ENCODE measurements around the gene SPAG8.

SPAG8 gene, protein sequence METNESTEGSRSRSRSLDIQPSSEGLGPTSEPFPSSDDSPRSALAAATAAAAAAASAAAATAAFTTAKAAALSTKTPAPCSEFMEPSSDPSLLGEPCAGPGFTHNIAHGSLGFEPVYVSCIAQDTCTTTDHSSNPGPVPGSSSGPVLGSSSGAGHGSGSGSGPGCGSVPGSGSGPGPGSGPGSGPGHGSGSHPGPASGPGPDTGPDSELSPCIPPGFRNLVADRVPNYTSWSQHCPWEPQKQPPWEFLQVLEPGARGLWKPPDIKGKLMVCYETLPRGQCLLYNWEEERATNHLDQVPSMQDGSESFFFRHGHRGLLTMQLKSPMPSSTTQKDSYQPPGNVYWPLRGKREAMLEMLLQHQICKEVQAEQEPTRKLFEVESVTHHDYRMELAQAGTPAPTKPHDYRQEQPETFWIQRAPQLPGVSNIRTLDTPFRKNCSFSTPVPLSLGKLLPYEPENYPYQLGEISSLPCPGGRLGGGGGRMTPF

DNA sequence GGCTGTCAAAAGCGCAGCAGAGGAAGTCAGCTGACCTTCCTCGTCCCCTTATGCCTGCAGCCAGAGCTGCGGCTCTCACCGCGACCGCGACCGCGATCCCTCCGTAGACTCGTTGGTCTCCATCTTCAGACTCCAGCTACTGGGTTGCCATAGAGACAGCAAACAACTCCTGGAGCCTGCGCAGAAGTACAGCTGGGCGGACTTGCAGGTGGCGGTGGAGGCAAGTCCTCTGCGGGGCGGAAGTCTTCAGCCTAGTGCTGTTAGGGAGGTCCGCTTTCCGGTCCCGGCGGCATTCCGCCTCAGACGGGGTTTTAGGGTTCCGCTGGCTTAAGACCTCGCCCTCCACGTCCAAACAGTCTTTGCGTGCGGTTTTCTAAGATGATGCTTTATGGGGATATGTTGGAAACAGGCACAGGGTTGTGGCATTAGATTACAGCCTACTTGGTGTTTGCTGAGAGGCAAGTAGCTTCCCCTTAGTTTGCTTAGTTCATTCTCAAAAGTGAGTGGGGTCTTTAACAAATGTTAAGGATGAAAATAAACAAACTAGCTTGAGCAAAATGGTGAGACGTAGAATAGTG lies at the start of gene SPAG8:
SPAG8 (minus strand) TSS at position 238 of the 578 bp plus-strand sequence; CDS start at position 123, 115 bp downstream.
- no peaks in the 10 kb centered on the region for H3K27me3 ChIP-seq (ENCODE audit: control insufficient read depth in 1 of 2, insufficient read depth in 2 of 2, low read length in 2 of 2)
- H3K4me3 ChIP-seq (ENCODE audit: low read depth in 1 of 2, low read length in 2 of 2) = peak within 1 kb of the TSS; percentile 70 to 78
- H3K9me3 ChIP-seq (ENCODE audit: control insufficient read depth in 1 of 2, low read length in 2 of 2) = no peaks in the 10 kb centered on the region
- peak within 1 kb of the TSS; percentile 43 to 64 for H3K9ac ChIP-seq (ENCODE audit: low read depth in 1 of 2, low read length in 2 of 2)
- peaks cover 0 to 28% of the 10 kb centered on the region in 2 donors for H3K36me3 ChIP-seq (ENCODE audit: control insufficient read depth in 1 of 2, insufficient read depth in 2 of 2, low read length in 2 of 2)
- peak within 1 kb of the TSS; percentile 51 for H3K27ac ChIP-seq (ENCODE audit: low read depth, low read length)
- H3K4me1 ChIP-seq (ENCODE audit: control insufficient read depth in 1 of 2, insufficient read depth in 2 of 2, low read length in 2 of 2) = peaks cover 29% of the 10 kb centered on the region in 2 donors

GRCh38 chr9:35861161-35861897 lies 49.3 kb upstream of the SPAG8 start:
- H3K9ac ChIP-seq (ENCODE audit: low read depth in 1 of 2, low read length in 2 of 2) = no peak overlapping the region
- no peak overlapping the region for H3K4me3 ChIP-seq (ENCODE audit: low read depth in 1 of 2, low read length in 2 of 2)
- H3K4me1 ChIP-seq (ENCODE audit: control insufficient read depth in 1 of 2, insufficient read depth in 2 of 2, low read length in 2 of 2) = no peaks in the 10 kb centered on the region
- no peaks in the 10 kb centered on the region for H3K9me3 ChIP-seq (ENCODE audit: control insufficient read depth in 1 of 2, low read length in 2 of 2)
- H3K27me3 ChIP-seq (ENCODE audit: control insufficient read depth in 1 of 2, insufficient read depth in 2 of 2, low read length in 2 of 2) = peaks cover 32 to 34% of the 10 kb centered on the region in 2 donors
- H3K36me3 ChIP-seq (ENCODE audit: control insufficient read depth in 1 of 2, insufficient read depth in 2 of 2, low read length in 2 of 2) = no peaks in the 10 kb centered on the region
- no peak overlapping the region for H3K27ac ChIP-seq (ENCODE audit: low read depth, low read length)

DNA sequence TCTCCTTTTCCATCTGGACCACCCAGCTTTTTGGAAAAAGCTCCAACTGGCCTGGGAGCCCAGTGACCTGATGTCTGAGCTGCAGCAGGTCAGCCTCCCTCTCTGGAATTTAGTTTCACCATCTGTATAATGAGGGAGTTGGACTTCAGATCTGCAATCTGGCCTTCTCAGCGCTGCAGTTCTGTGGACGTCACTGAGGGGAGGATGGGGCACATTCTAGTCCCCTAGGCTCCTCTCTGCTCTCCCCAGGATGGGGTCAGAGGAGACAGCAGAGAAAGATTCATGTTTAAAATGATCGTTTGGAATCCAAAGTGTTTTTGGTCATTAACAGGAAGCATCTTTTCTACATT lies 47.9 kb upstream of the SPAG8 start:
- Histone ChIP-seq H3K4me3 (ENCODE audit: low read depth in 1 of 2, low read length in 2 of 2) (no peak overlapping the region), H3K9me3 (ENCODE audit: control insufficient read depth in 1 of 2, low read length in 2 of 2) (no peaks in the 10 kb centered on the region), H3K9ac (ENCODE audit: low read depth in 1 of 2, low read length in 2 of 2) (no peak overlapping the region), H3K36me3 (ENCODE audit: control insufficient read depth in 1 of 2, insufficient read depth in 2 of 2, low read length in 2 of 2) (no peaks in the 10 kb centered on the region), H3K27me3 (ENCODE audit: control insufficient read depth in 1 of 2, insufficient read depth in 2 of 2, low read length in 2 of 2) (peaks cover 32 to 34% of the 10 kb centered on the region in 2 donors), H3K27ac (ENCODE audit: low read depth, low read length) (no peak overlapping the region), H3K4me1 (ENCODE audit: control insufficient read depth in 1 of 2, insufficient read depth in 2 of 2, low read length in 2 of 2) (no peaks in the 10 kb centered on the region)

DNA sequence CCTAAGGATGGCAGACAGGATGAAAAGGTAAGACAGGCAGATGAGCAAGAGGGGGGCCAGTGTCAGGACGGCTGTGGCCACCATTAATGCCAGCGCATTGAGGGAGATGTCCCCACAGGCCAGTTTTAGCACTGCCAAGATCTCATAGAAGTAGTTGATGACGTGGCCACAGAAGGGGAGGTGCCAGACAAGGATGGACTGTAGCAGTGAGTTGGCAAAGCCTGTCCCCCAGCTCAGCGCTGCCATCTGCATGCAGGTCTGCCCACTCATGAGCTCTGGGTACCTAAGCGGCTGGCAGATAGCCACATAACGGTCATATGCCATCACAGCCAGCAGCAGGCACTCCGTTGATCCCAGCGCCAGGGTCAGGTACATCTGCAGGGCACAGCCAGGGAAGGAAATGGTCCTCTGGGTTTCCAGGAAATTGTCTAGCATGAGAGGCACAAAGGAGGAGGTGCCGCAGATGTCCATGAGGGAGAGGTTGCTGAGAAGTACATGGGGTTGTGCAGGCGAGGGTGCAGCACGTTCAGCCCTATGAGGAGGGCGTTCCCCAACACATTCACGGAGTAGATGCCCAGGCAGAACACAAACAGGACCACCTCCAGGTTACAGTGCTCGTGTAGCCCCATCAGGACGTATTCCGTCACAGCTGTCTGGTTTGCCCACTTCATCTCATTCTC lies 47.4 kb upstream of the SPAG8 start:
- H3K9ac ChIP-seq (ENCODE audit: low read depth in 1 of 2, low read length in 2 of 2) = no peak overlapping the region
- H3K4me3 ChIP-seq (ENCODE audit: low read depth in 1 of 2, low read length in 2 of 2) = no peak overlapping the region
- peaks cover 32 to 34% of the 10 kb centered on the region in 2 donors for H3K27me3 ChIP-seq (ENCODE audit: control insufficient read depth in 1 of 2, insufficient read depth in 2 of 2, low read length in 2 of 2)
- H3K36me3 ChIP-seq (ENCODE audit: control insufficient read depth in 1 of 2, insufficient read depth in 2 of 2, low read length in 2 of 2) = no peaks in the 10 kb centered on the region
- no peak overlapping the region for H3K27ac ChIP-seq (ENCODE audit: low read depth, low read length)
- H3K9me3 ChIP-seq (ENCODE audit: control insufficient read depth in 1 of 2, low read length in 2 of 2) = no peaks in the 10 kb centered on the region
- no peaks in the 10 kb centered on the region for H3K4me1 ChIP-seq (ENCODE audit: control insufficient read depth in 1 of 2, insufficient read depth in 2 of 2, low read length in 2 of 2)

DNA sequence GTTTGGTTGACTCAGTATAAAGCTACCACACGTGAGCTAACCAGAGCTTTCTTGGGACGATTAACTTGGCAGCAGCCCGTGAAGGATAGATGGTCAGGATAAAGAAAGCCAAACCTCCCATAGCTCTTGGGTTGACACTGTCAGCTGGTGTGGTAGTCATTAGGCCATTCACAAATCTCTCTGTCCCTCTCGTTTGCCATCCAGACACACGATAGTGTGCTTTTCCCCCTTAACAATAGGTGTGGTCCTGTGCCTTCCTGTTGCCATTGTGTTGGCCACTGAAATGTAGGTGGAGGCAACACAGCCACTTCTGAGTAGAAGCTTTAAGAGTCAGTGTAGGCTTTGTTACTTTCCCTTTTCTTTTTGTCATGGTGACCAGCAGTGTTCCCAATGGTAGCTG lies 46.4 kb upstream of the SPAG8 start:
- H3K36me3 ChIP-seq (ENCODE audit: control insufficient read depth in 1 of 2, insufficient read depth in 2 of 2, low read length in 2 of 2) = no peaks in the 10 kb centered on the region
- no peak overlapping the region for H3K9ac ChIP-seq (ENCODE audit: low read depth in 1 of 2, low read length in 2 of 2)
- no peaks in the 10 kb centered on the region for H3K9me3 ChIP-seq (ENCODE audit: control insufficient read depth in 1 of 2, low read length in 2 of 2)
- H3K4me3 ChIP-seq (ENCODE audit: low read depth in 1 of 2, low read length in 2 of 2) = no peak overlapping the region
- no peak overlapping the region for H3K27ac ChIP-seq (ENCODE audit: low read depth, low read length)
- H3K27me3 ChIP-seq (ENCODE audit: control insufficient read depth in 1 of 2, insufficient read depth in 2 of 2, low read length in 2 of 2) = peaks cover 29 to 32% of the 10 kb centered on the region in 2 donors
- H3K4me1 ChIP-seq (ENCODE audit: control insufficient read depth in 1 of 2, insufficient read depth in 2 of 2, low read length in 2 of 2) = no peaks in the 10 kb centered on the region

DNA sequence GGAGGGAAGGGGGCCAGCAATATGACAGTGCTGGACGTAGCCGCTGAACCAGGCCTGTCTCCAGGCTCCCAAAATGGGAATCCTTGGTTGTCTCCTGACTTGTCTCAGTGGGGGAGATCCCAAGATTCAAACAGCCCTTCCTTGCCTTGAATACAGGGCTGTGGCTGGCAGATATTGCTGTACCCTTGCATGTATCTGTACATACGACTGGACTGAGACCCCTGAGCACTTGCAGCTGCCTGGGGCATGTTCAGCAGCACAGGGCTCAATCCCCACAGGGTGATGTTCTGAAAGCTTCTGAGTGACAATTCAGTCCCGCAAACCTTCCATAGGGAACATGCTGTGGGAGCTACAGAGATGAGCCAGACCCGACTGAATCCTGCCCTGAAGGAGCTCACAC lies 44.8 kb upstream of the SPAG8 start:
- Histone ChIP-seq H3K4me1 (ENCODE audit: control insufficient read depth in 1 of 2, insufficient read depth in 2 of 2, low read length in 2 of 2) (no peaks in the 10 kb centered on the region), H3K9ac (ENCODE audit: low read depth in 1 of 2, low read length in 2 of 2) (no peak overlapping the region), H3K4me3 (ENCODE audit: low read depth in 1 of 2, low read length in 2 of 2) (no peak overlapping the region), H3K36me3 (ENCODE audit: control insufficient read depth in 1 of 2, insufficient read depth in 2 of 2, low read length in 2 of 2) (no peaks in the 10 kb centered on the region), H3K27ac (ENCODE audit: low read depth, low read length) (no peak overlapping the region), H3K9me3 (ENCODE audit: control insufficient read depth in 1 of 2, low read length in 2 of 2) (no peaks in the 10 kb centered on the region), H3K27me3 (ENCODE audit: control insufficient read depth in 1 of 2, insufficient read depth in 2 of 2, low read length in 2 of 2) (peaks cover 23 to 25% of the 10 kb centered on the region in 2 donors)

DNA sequence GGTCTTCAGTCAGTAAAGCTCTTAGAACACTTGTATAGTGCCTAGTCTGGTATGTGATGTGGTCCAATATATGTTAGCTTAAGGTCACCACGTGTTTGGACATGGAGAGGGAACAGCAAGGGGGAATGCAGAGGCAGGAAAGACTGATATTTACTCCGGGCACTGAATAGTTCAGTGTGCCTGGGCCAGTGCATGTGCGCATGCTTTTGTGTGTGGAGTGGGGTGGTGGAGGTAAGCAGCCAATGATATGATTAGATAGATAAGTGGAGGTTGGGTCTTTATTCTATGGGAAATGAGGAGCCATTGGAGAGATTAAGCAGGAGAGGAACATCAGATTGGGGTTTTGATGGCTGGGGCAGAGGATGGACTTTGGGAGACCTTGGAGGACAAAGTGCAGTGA lies 44.1 kb upstream of the SPAG8 start:
- Histone ChIP-seq H3K9me3 (ENCODE audit: control insufficient read depth in 1 of 2, low read length in 2 of 2) (no peaks in the 10 kb centered on the region), H3K9ac (ENCODE audit: low read depth in 1 of 2, low read length in 2 of 2) (no peak overlapping the region), H3K4me3 (ENCODE audit: low read depth in 1 of 2, low read length in 2 of 2) (no peak overlapping the region), H3K4me1 (ENCODE audit: control insufficient read depth in 1 of 2, insufficient read depth in 2 of 2, low read length in 2 of 2) (no peaks in the 10 kb centered on the region), H3K27me3 (ENCODE audit: control insufficient read depth in 1 of 2, insufficient read depth in 2 of 2, low read length in 2 of 2) (peaks cover 16 to 19% of the 10 kb centered on the region in 2 donors), H3K27ac (ENCODE audit: low read depth, low read length) (no peak overlapping the region), H3K36me3 (ENCODE audit: control insufficient read depth in 1 of 2, insufficient read depth in 2 of 2, low read length in 2 of 2) (no peaks in the 10 kb centered on the region)

- Histone ChIP-seq H3K4me1 (ENCODE audit: control insufficient read depth in 1 of 2, insufficient read depth in 2 of 2, low read length in 2 of 2) (no peaks in the 10 kb centered on the region), H3K9ac (ENCODE audit: low read depth in 1 of 2, low read length in 2 of 2) (no peak overlapping the region), H3K27me3 (ENCODE audit: control insufficient read depth in 1 of 2, insufficient read depth in 2 of 2, low read length in 2 of 2) (peaks cover 0 to 1% of the 10 kb centered on the region in 2 donors), H3K36me3 (ENCODE audit: control insufficient read depth in 1 of 2, insufficient read depth in 2 of 2, low read length in 2 of 2) (no peaks in the 10 kb centered on the region), H3K27ac (ENCODE audit: low read depth, low read length) (no peak overlapping the region), H3K4me3 (ENCODE audit: low read depth in 1 of 2, low read length in 2 of 2) (no peak overlapping the region), H3K9me3 (ENCODE audit: control insufficient read depth in 1 of 2, low read length in 2 of 2) (no peaks in the 10 kb centered on the region)
Measured at GRCh38 chr9:35854091-35854762, 42.2 kb upstream of the SPAG8 start.

DNA sequence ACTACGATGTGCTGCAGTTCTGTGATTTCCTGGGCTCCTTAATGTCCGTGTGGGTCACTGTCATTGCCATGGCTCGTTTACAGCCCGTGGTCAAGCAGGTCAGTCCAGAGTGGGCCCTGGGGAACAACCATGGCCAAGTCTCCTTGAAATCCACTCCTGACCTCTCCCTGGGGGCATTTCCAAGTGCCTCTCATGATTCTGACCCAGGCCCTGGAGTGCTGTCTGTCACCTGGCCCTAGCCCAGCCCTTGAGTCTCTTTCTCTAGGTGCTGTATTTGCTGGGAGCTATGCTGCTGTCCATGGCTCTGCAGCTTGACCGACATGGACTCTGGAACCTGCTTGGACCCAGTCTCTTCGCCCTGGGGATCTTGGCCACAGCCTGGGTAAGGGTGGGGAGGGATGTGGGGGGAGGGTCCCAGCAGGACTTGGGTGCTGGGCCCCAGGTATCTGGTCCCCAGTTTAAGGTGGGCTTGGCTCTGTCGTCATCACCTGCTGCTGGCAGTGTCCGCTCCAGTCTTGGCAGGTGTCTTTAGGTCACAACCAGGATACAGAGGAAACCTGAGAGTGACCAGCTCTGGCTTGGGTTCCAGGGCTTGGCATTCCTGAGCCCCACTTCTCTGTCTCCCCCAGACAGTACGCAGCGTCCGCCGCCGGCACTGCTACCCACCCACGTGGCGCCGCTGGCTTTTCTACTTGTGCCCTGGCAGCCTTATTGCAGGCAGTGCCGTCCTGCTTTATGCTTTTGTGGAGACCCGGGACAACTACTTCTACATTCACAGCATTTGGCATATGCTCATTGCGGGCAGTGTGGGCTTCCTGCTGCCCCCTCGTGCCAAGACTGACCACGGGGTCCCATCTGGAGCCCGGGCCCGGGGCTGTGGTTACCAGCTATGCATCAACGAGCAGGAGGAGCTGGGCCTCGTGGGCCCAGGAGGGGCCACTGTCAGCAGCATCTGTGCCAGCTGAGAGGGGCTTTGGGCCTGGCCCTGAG lies 41.1 kb upstream of the SPAG8 start:
- no peak overlapping the region for H3K27ac ChIP-seq (ENCODE audit: low read depth, low read length)
- no peaks in the 10 kb centered on the region for H3K4me1 ChIP-seq (ENCODE audit: control insufficient read depth in 1 of 2, insufficient read depth in 2 of 2, low read length in 2 of 2)
- no peaks in the 10 kb centered on the region for H3K9me3 ChIP-seq (ENCODE audit: control insufficient read depth in 1 of 2, low read length in 2 of 2)
- no peak overlapping the region for H3K4me3 ChIP-seq (ENCODE audit: low read depth in 1 of 2, low read length in 2 of 2)
- no peak overlapping the region for H3K9ac ChIP-seq (ENCODE audit: low read depth in 1 of 2, low read length in 2 of 2)
- H3K27me3 ChIP-seq (ENCODE audit: control insufficient read depth in 1 of 2, insufficient read depth in 2 of 2, low read length in 2 of 2) = no peaks in the 10 kb centered on the region
- no peaks in the 10 kb centered on the region for H3K36me3 ChIP-seq (ENCODE audit: control insufficient read depth in 1 of 2, insufficient read depth in 2 of 2, low read length in 2 of 2)
